ENCODE data around the gene FOXK2.

FOXK2 gene

GRCh38 chr17:82647593-82648164 lies 128.1 kb downstream of the FOXK2 start:
- no peak for DNase-seq

- DNase-seq = peak; percentile 91
Observed at GRCh38 chr17:82648165-82648668, 128.7 kb downstream of the FOXK2 start, which contains the start of gene WDR45B. TSS of gene WDR45B (minus strand) at chr17:82648444. CDS start at chr17:82648340, 104 bp downstream.

GRCh38 chr17:82648742-82649331 lies 129.3 kb downstream of the FOXK2 start:
- DNase-seq = no peak

GRCh38 chr17:82649501-82650261 lies 130.1 kb downstream of the FOXK2 start:
- DNase-seq = no peak

GRCh38 chr17:82650723-82651122 lies 131.2 kb downstream of the FOXK2 start:
- DNase-seq = no peak

- no peak for DNase-seq
Observed at GRCh38 chr17:82653651-82654528, 134.4 kb downstream of the FOXK2 start.

Data from MV-4-11 (cell line).